H9 (cell line): Measurements from ENCODE around the gene GPLD1. TPM values are rescaled to one million over a fixed set of nuclear protein-coding genes. Genes with fewer than 3 reads are reported as not detected.
"Not testable (repeated sequence)": the region's sequence is repeated elsewhere in the genome, so short reads cannot be mapped to it uniquely, and the experiment has no call there.

ENCODE experiments used
- DNase-seq: peaks from one replicate; pipeline ENCODE4 v3.0.0-alpha.2; 2017
- H2AFZ ChIP-seq: one replicate; pipeline ENCODE4 v1.6.1; 2013; ENCODE audit warnings: mild to moderate bottlenecking, low read length, control low read depth, moderate library complexity
- H2AK5ac ChIP-seq: 2 replicates; pipeline ENCODE4 v1.6.1; 2013; ENCODE audit warnings: low read length, control low read depth, mixed read lengths; ENCODE audit not compliant: insufficient read length
- H2BK120ac ChIP-seq: one replicate; pipeline ENCODE4 v1.6.1; 2013; ENCODE audit warnings: low read depth, mild to moderate bottlenecking, low read length, control low read depth, inconsistent platforms; ENCODE audit not compliant: poor library complexity, severe bottlenecking
- H2BK12ac ChIP-seq: 2 replicates; pipeline ENCODE4 v1.6.1; 2013; ENCODE audit warnings: low read length, control low read depth, mixed read lengths, low read depth; ENCODE audit not compliant: insufficient read length
- H2BK15ac ChIP-seq: 2 replicates; pipeline ENCODE4 v1.6.1; 2013; ENCODE audit warnings: low read depth, low read length, control low read depth
- H2BK20ac ChIP-seq: one replicate; pipeline ENCODE4 v1.6.1; 2013; ENCODE audit warnings: low read depth, mild to moderate bottlenecking, low read length, control low read depth, inconsistent platforms; ENCODE audit not compliant: poor library complexity, severe bottlenecking
- H2BK5ac ChIP-seq: 2 replicates; pipeline ENCODE4 v1.6.1; 2013; ENCODE audit warnings: low read length, control low read depth, mixed read lengths; ENCODE audit not compliant: insufficient read length
- H3K14ac ChIP-seq: 2 replicates; pipeline ENCODE4 v1.6.1; 2013; ENCODE audit warnings: low read length, control low read depth; ENCODE audit not compliant: insufficient read depth
- H3K18ac ChIP-seq: 2 replicates; pipeline ENCODE4 v1.6.1; 2013; ENCODE audit warnings: low read depth, mild to moderate bottlenecking, mixed read lengths, low read length, control low read depth; ENCODE audit not compliant: insufficient read length
- H3K23ac ChIP-seq: 2 replicates; pipeline ENCODE4 v1.6.1; 2013; ENCODE audit warnings: low read length, control low read depth, mixed read lengths, low read depth; ENCODE audit not compliant: insufficient read length
- H3K23me2 ChIP-seq: 2 replicates; pipeline ENCODE4 v1.6.1; 2013; ENCODE audit warnings: low read depth, mild to moderate bottlenecking, mixed read lengths, low read length, control low read depth; ENCODE audit not compliant: insufficient read length, poor library complexity, severe bottlenecking
- H3K27ac ChIP-seq: 2 replicates; pipeline ENCODE4 v1.5.1; 2013; ENCODE audit warnings: low read length, control low read depth, mixed read lengths, low read depth; ENCODE audit not compliant: insufficient read length
- H3K27me3 ChIP-seq: 2 replicates; pipeline ENCODE4 v1.6.1; 2013; ENCODE audit warnings: low read length, control low read depth, inconsistent platforms; ENCODE audit not compliant: insufficient read depth
- H3K4ac ChIP-seq: 2 replicates; pipeline ENCODE4 v1.6.1; 2013; ENCODE audit warnings: low read depth, mild to moderate bottlenecking, control low read depth, inconsistent platforms, low read length, moderate library complexity
- H3K4me1 ChIP-seq: 2 replicates; pipeline ENCODE4 v1.6.1; 2013; ENCODE audit warnings: low read length, control low read depth, inconsistent platforms; ENCODE audit not compliant: insufficient read depth
- H3K4me2 ChIP-seq: 2 replicates; pipeline ENCODE4 v1.6.1; 2013; ENCODE audit warnings: low read length, control low read depth, mixed read lengths; ENCODE audit not compliant: insufficient read length, insufficient read depth
- H3K56ac ChIP-seq: 2 replicates; pipeline ENCODE4 v1.6.1; 2013; ENCODE audit warnings: low read depth, mild to moderate bottlenecking, mixed read lengths, low read length, control low read depth; ENCODE audit not compliant: insufficient read length
- H3K79me1 ChIP-seq: 2 replicates; pipeline ENCODE4 v1.6.1; 2013; ENCODE audit warnings: low read depth, mild to moderate bottlenecking, moderate library complexity, low read length, control low read depth, inconsistent platforms; ENCODE audit not compliant: insufficient read depth, poor library complexity, severe bottlenecking
- H3K79me2 ChIP-seq: 2 replicates; pipeline ENCODE4 v1.6.1; 2013; ENCODE audit warnings: low read length, control low read depth, inconsistent platforms; ENCODE audit not compliant: insufficient read depth
- H3K9ac ChIP-seq: 2 replicates; pipeline ENCODE4 v1.6.1; 2013; ENCODE audit warnings: low read length, control low read depth, mixed read lengths; ENCODE audit not compliant: insufficient read length; ENCODE audit errors: extremely low read depth
- H3K9me3 ChIP-seq: one replicate; pipeline ENCODE4 v1.6.1; 2013; ENCODE audit warnings: low read depth, low read length, inconsistent platforms; ENCODE audit not compliant: control insufficient read depth
- H3T11ph ChIP-seq: one replicate; pipeline ENCODE4 v1.6.1; 2013; ENCODE audit warnings: mild to moderate bottlenecking, low read length, control low read depth, inconsistent platforms
- H4K20me1 ChIP-seq: one replicate; pipeline ENCODE4 v1.6.1; 2013; ENCODE audit not compliant: control insufficient read depth, insufficient read length, insufficient read depth
- H4K5ac ChIP-seq: 2 replicates; pipeline ENCODE4 v1.6.1; 2013; ENCODE audit warnings: low read depth, mild to moderate bottlenecking, mixed read lengths, low read length, control low read depth; ENCODE audit not compliant: insufficient read length
- H4K8ac ChIP-seq: replicated peaks from 2 replicates; pipeline ENCODE4 v1.6.1; 2013; ENCODE audit warnings: low read length, control low read depth, mixed read lengths, low read depth; ENCODE audit not compliant: insufficient read length
- H4K91ac ChIP-seq: 2 replicates; pipeline ENCODE4 v1.6.1; 2013; ENCODE audit warnings: low read depth, mild to moderate bottlenecking, moderate library complexity, mixed read lengths, low read length, control low read depth; ENCODE audit not compliant: insufficient read length
- H3K27ac Mint-ChIP-seq, 3 experiments: 2 replicates in 2 of 3; 3 replicates in 1 of 3; pipeline ENCODE4 v1.8.0; 2020 to 2021; ENCODE audit warnings: mixed read lengths in 3 of 3, mild to moderate bottlenecking in 1 of 3, moderate library complexity in 1 of 3
- H3K27me3 Mint-ChIP-seq: 2 replicates; pipeline ENCODE4 v1.8.0; 2021; ENCODE audit warnings: low read depth, mild to moderate bottlenecking, moderate library complexity, mixed read lengths
- H3K36me3 Mint-ChIP-seq, 3 experiments: 2 replicates in 2 of 3; 3 replicates in 1 of 3; pipeline ENCODE4 v1.8.0; 2020 to 2021; ENCODE audit warnings: low read depth in 3 of 3, mixed read lengths in 3 of 3; ENCODE audit not compliant: insufficient read depth in 1 of 3
- H3K4me1 Mint-ChIP-seq, 2 experiments: 2 replicates each; pipeline ENCODE4 v1.8.0; 2020; ENCODE audit warnings: mixed read lengths in 2 of 2
- H3K4me3 Mint-ChIP-seq, 2 experiments: 2 replicates in 1 of 2; 3 replicates in 1 of 2; pipeline ENCODE4 v1.8.0; 2020 to 2021; ENCODE audit warnings: mild to moderate bottlenecking in 2 of 2, mixed read lengths in 2 of 2, moderate library complexity in 1 of 2
- H3K9me3 Mint-ChIP-seq, 2 experiments: 2 replicates in 1 of 2; 3 replicates in 1 of 2; pipeline ENCODE4 v1.8.0; 2020; ENCODE audit warnings: mild to moderate bottlenecking in 2 of 2, mixed read lengths in 2 of 2, moderate library complexity in 1 of 2
- WGBS: extraction: QIAGEN DNeasy Blood & Tissue Kit; methylation state at CpG from one replicate; pipeline ENCODE4 v1.1.7; 2013; ENCODE audit warnings: missing lambda C conversion rate, low lambda C conversion rate, mixed read lengths; ENCODE audit not compliant: insufficient read length; ENCODE audit errors: extremely low coverage; 5-methylcytosine and 5-hydroxymethylcytosine counted together
- total RNA-seq: library from RNA; stranded (reverse); gene quantifications from 2 replicates; pipeline ENCODE4 v1.2.1, GENCODE V29; 2021

GPLD1 gene
- total RNA-seq, 1 experiment from 2014 or later, result 8.0 TPM

- peaks cover 12% of the 10 kb centered on the region for H3K4me1 ChIP-seq
- not testable (repeated sequence) for H2BK12ac ChIP-seq, H3K56ac ChIP-seq, H3K23ac ChIP-seq, H4K8ac ChIP-seq, H2BK5ac ChIP-seq, H2AK5ac ChIP-seq, H2BK15ac ChIP-seq, H4K20me1 ChIP-seq, H3K4ac ChIP-seq, H3K14ac ChIP-seq, H2BK20ac ChIP-seq, H3K27me3 ChIP-seq, H4K5ac ChIP-seq, H3K79me1 ChIP-seq, H3K27me3 Mint-ChIP-seq, H3K23me2 ChIP-seq, H4K91ac ChIP-seq, H2AFZ ChIP-seq
- DNase-seq, result peak; percentile 70
- Mint-ChIP-seq H3K27ac (peak overlapping the region; percentile 80 to 98 (median 92)), H3K9me3 (peaks cover 24 to 25% of the 10 kb centered on the region in 2 experiments), H3K4me3 (peak overlapping the region; percentile 30 to 50), H3K36me3 (peaks cover 24 to 38% (median 35%) of the 10 kb centered on the region in 3 experiments), H3K4me1 (peaks cover 56 to 59% of the 10 kb centered on the region in 2 experiments)
- peaks cover 17% of the 10 kb centered on the region for H3K9me3 ChIP-seq
- H3T11ph ChIP-seq, result peak overlapping the region; percentile 29
- WGBS, result no CpG with 5 or more reads among the region's 17 CpGs
- peak overlapping the region; percentile 25 for H3K18ac ChIP-seq
- peak overlapping the region; percentile 69 for H2BK120ac ChIP-seq
- H3K79me2 ChIP-seq, result peaks cover 21% of the 10 kb centered on the region; the same call in 1 of the 2 replicates
- H3K4me2 ChIP-seq, result peak overlapping the region; percentile 51
- peak overlapping the region; percentile 43 for H3K9ac ChIP-seq
- peak overlapping the region; percentile 98 for H3K27ac ChIP-seq
Measured at GRCh38 chr6:24400045-24401039, 89.0 kb downstream of the GPLD1 start.
